GM10248 (cell line): ENCODE measurements around the gene TSPAN5.

Experiments
- CTCF ChIA-PET: fragments of 300-600 bp; sonication (Branson Sonifier 250); formaldehyde crosslinking; extraction: SDS; loops from one replicate; lab custom pipeline; 2021; ENCODE audit warnings: antibody characterized with exemption; lab: Yijun Ruan, JAX
- POLR2A ChIA-PET: fragments of 350-650 bp; sonication (Branson Sonifier 250); formaldehyde crosslinking; extraction: SDS; loops from one replicate; lab custom pipeline; 2020; ENCODE audit warnings: antibody characterized with exemption; lab: Yijun Ruan, JAX
- DNase-seq: peaks from one replicate; pipeline ENCODE4 v3.0.0; 2012; ENCODE audit errors: extremely low spot score
- TF ChIP-seq, protein P1 (sequence below): IDR thresholded peaks from 2 replicates; pipeline ENCODE4 v1.5.1; 2012; ENCODE audit warnings: mild to moderate bottlenecking, low read depth; ENCODE audit errors: extremely low read depth, missing control alignments, control extremely low read depth

The TSPAN5 gene

GRCh38 chr4:98691588-98691987 is 33.2 kb upstream of the TSPAN5 start:
- no peak for DNase-seq
- ChIA-PET POLR2A (no interaction called here), CTCF (interaction anchor here (1.0 kb wide), 1 partner anchor 224 kb away, joined by 3 read pairs; no protein-coding TSS in a partner anchor)
- TF ChIP-seq, protein P1, sequence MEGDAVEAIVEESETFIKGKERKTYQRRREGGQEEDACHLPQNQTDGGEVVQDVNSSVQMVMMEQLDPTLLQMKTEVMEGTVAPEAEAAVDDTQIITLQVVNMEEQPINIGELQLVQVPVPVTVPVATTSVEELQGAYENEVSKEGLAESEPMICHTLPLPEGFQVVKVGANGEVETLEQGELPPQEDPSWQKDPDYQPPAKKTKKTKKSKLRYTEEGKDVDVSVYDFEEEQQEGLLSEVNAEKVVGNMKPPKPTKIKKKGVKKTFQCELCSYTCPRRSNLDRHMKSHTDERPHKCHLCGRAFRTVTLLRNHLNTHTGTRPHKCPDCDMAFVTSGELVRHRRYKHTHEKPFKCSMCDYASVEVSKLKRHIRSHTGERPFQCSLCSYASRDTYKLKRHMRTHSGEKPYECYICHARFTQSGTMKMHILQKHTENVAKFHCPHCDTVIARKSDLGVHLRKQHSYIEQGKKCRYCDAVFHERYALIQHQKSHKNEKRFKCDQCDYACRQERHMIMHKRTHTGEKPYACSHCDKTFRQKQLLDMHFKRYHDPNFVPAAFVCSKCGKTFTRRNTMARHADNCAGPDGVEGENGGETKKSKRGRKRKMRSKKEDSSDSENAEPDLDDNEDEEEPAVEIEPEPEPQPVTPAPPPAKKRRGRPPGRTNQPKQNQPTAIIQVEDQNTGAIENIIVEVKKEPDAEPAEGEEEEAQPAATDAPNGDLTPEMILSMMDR: no peak

DNA sequence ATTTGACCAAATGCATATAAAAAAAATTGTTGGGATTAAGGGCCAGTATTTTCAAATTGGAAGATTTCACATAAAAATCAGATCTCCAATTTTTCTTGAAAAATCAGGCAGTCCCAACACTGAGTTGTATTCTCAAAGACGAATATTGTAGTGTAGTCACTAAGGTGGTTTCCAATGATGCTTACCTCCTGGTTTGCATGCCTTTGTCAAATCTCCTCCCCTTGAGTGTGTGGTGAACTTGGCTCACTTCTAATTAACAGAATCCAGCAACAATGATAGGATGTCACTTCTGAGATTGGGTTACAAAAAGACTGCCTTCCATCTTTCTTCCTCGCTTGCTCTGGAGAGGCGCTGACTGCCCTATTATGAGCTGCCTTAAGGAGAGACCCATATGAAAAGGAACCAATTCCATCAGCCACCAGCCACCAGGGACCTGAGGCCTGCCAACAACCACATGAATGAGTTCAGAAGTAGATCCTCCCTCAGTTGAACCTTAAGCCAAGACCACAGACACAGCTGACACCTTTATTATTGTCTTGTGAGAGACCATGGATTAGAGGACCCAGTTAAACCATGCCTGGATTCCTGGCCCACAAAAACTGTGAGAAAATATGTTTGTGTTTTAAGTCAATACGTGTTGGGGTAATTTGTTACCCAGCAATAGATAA is 31.2 kb upstream of the TSPAN5 start:
- POLR2A ChIA-PET: no interaction called here
- no peak for DNase-seq
- CTCF ChIA-PET: interaction anchor here (1.1 kb wide), 1 partner anchor 10 kb away, joined by 3 read pairs; no protein-coding TSS in a partner anchor
- TF ChIP-seq, protein P1: no peak

- TF ChIP-seq, protein P1: no peak
- POLR2A ChIA-PET: no interaction called here
- CTCF ChIA-PET: interaction anchor here (1.1 kb wide), 1 partner anchor 9 kb away, joined by 3 read pairs; no protein-coding TSS in a partner anchor
- DNase-seq: no peak
Observed at GRCh38 chr4:98688411-98689290, 30.2 kb upstream of the TSPAN5 start.

GRCh38 chr4:98687876-98688275 is 29.5 kb upstream of the TSPAN5 start:
- CTCF ChIA-PET: interaction anchor here (1.4 kb wide), 1 partner anchor 15 kb away, joined by 4 read pairs; no protein-coding TSS in a partner anchor
- POLR2A ChIA-PET: no interaction called here
- TF ChIP-seq, protein P1: no peak
- DNase-seq: no peak

DNA sequence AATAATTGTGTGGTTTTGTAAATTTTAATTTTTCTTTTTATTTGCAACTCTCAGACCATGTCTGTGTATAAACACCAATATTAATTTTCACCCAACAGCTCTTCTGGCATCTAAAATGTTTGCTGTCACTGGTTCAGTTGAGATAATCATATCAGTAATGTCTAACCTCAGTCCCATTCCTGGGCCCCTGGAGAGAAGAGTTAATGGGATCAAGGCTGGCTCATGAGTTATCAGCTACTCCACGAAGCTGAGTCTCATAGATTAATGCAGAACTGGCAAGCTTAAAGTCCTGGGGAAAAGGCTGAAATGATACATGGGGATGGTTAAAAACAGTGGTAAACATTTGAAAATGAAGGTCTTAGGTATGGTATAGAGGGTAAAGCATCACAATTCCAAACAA is 28.4 kb upstream of the TSPAN5 start:
- ChIA-PET CTCF (interaction anchor here (1.4 kb wide), 1 partner anchor 14 kb away, joined by 4 read pairs; no protein-coding TSS in a partner anchor), POLR2A (no interaction called here)
- no peak for DNase-seq
- TF ChIP-seq, protein P1: no peak

- no peak for DNase-seq
- ChIA-PET POLR2A (no interaction called here), CTCF (interaction anchor here (1.4 kb wide), 1 partner anchor 14 kb away, joined by 4 read pairs; no protein-coding TSS in a partner anchor)
- TF ChIP-seq, protein P1: no peak
Observed at GRCh38 chr4:98686043-98686707, 27.8 kb upstream of the TSPAN5 start.
